AG08396 (cell line): ENCODE results near the gene ZNF345.
A peak's percentile ranks its signal among the peaks of the same experiment; 100 is the strongest.

ENCODE experiments used
- DNase-seq: peaks from one replicate; pipeline ENCODE4 v3.0.0; 2012; ENCODE audit warnings: low spot score, mixed read lengths

ZNF345 gene

DNA sequence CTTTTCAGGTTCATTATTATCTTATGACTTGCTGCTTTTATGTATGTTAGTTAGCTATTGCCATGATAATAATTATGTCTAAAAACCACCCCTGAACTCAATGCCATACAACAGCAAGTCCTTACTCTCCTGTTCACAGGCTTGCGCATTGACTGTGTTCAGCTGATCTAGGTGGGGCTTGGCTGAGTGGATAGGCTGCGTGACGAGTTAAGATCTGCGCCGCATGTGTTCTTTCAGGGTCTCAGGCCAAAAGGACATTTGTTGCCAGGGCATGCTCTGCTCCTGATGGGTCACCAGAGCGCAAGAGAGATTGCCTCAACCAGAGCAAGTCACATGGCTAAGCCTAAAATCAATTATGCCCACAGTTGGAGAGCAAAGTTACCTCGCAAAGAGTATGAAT, 66.3 kb downstream of the ZNF345 start:
- peak; percentile 39 for DNase-seq

DNA sequence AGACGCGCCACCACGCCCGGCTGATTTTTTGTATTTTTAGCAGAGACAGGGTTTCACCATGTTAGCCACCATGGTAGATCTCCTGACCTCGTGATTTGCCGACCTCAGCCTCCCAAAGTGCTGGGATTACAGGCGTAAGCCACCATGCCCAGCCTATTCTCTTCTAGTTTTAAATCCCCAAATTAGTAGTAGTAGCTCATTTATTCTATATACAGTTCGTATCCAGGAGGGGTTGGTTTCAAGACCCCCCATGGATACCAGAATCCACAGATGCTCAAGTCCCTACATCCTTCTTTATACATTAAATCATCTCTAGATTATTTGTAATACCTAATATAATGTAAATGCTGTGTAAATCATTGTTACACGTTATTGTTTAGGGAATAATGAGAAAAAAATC, 67.4 kb downstream of the ZNF345 start:
- no peak for DNase-seq
